ENCODE measurements around the gene CYTH1.

CYTH1 gene

DNA sequence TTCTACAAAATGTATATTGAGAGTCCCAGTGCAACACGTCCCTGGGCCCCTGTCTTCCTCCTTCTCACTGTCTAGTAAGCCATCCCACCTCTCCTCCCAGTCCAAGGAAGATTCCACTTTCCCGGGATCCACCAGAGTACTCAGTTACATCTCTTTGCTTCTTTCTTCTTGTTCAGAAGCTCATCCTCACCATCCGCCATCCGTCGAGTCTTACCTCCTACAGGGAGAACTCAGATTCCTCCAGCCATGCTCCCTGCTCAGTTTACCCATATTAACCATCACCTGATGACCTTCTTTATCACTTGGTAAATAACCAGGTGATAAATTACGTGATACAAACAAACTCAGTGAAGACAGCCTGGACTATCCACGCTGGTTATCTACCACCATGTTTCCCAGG lies 57.1 kb downstream of the CYTH1 start:
- TF ChIP-seq LEF1 (IDR thresholded peaks at IDR 0.05; ENCODE audit: borderline replicate concordance), result no peak
- POLR2A ChIA-PET, result interaction anchor here (7.0 kb wide), 1 partner anchor 11 kb away, joined by 42 read pairs; no protein-coding TSS in a partner anchor
- DNase-seq (ENCODE audit: extremely low spot score), result no peak
- CTCF ChIA-PET, result interaction anchor here (1.1 to 1.4 kb wide), 2 partner anchors 9 to 16 kb away, joined by 3 to 5 read pairs; no protein-coding TSS in a partner anchor

DNA sequence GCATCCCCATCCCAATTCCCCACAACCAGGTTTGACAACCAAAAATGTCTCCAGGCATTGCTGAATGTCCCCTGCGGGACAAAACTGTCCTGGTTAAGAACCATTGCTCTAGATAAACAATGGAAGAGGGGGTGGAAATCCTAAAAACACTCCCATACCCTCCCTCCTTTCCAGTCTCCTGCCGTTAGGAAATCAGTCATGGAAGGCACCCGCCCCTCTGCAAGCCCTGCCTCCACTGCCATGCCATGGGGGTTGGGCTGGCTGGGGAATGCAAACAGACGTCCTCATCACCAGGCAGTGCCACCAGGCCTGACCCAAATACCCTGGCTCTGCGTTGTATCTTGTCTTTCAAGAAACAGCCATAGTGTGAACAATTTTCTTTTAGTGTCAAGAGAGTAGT lies 57.5 kb downstream of the CYTH1 start:
- DNase-seq (ENCODE audit: extremely low spot score), result no peak
- ChIA-PET CTCF (no interaction called here), POLR2A (interaction anchor here (7.0 kb wide), 1 partner anchor 12 kb away, joined by 42 read pairs; no protein-coding TSS in a partner anchor)
- TF ChIP-seq ARNT (IDR thresholded peaks at IDR 0.05) (no peak), CTBP1 (IDR thresholded peaks at IDR 0.05; ENCODE audit: borderline replicate concordance) (no peak), FOXM1 (IDR thresholded peaks at IDR 0.05; ENCODE audit: borderline replicate concordance) (no peak), HDGF (IDR thresholded peaks at IDR 0.05; ENCODE audit: borderline replicate concordance) (no peak), ZNF384 (IDR thresholded peaks at IDR 0.05) (no peak), NFRKB (IDR thresholded peaks at IDR 0.05) (no peak), FOXK2 (IDR thresholded peaks at IDR 0.05) (no peak), SUZ12 (IDR thresholded peaks at IDR 0.05) (no peak), FOXA1 (IDR thresholded peaks at IDR 0.05) (no peak), BHLHE40 (IDR thresholded peaks at IDR 0.05; ENCODE audit: borderline replicate concordance) (no peak), LEF1 (IDR thresholded peaks at IDR 0.05; ENCODE audit: borderline replicate concordance) (no peak), L3MBTL2 (conservative IDR thresholded peaks at IDR 0.05) (no peak), ELF4 (IDR thresholded peaks at IDR 0.05) (no peak), SP1 (IDR thresholded peaks at IDR 0.05) (no peak), TARDBP (IDR thresholded peaks at IDR 0.05) (no peak)
- TF ChIP-seq, protein P1, sequence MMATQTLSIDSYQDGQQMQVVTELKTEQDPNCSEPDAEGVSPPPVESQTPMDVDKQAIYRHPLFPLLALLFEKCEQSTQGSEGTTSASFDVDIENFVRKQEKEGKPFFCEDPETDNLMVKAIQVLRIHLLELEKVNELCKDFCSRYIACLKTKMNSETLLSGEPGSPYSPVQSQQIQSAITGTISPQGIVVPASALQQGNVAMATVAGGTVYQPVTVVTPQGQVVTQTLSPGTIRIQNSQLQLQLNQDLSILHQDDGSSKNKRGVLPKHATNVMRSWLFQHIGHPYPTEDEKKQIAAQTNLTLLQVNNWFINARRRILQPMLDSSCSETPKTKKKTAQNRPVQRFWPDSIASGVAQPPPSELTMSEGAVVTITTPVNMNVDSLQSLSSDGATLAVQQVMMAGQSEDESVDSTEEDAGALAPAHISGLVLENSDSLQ (IDR thresholded peaks at IDR 0.05), result no peak

DNA sequence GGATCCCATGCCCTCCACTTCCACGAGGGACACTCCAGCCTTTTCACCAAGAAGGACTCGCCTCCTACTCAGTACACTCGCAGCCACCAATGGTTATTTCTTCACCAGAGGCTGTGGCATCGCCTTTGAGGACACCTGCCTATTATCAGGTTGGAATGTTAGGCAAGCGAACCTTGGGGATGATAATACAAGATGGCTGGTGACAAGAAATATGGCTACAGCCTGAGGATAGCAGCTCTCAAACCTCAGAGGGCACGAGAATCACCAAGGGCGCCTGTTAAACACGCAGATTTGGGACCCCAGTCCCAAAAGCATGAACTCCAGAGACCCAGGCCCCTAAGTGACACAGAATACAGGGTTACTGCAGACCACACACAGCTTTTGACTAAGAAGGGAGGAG lies 58.1 kb downstream of the CYTH1 start:
- no peak for DNase-seq (ENCODE audit: extremely low spot score)
- POLR2A ChIA-PET, result interaction anchor here (7.0 kb wide), 1 partner anchor 12 kb away, joined by 42 read pairs; no protein-coding TSS in a partner anchor
- no peak for TF ChIP-seq SP1 (IDR thresholded peaks at IDR 0.05)
- TF ChIP-seq FOXK2 (IDR thresholded peaks at IDR 0.05), result no peak
- no peak for TF ChIP-seq ELF4 (IDR thresholded peaks at IDR 0.05)
- CTCF ChIA-PET, result no interaction called here

DNA sequence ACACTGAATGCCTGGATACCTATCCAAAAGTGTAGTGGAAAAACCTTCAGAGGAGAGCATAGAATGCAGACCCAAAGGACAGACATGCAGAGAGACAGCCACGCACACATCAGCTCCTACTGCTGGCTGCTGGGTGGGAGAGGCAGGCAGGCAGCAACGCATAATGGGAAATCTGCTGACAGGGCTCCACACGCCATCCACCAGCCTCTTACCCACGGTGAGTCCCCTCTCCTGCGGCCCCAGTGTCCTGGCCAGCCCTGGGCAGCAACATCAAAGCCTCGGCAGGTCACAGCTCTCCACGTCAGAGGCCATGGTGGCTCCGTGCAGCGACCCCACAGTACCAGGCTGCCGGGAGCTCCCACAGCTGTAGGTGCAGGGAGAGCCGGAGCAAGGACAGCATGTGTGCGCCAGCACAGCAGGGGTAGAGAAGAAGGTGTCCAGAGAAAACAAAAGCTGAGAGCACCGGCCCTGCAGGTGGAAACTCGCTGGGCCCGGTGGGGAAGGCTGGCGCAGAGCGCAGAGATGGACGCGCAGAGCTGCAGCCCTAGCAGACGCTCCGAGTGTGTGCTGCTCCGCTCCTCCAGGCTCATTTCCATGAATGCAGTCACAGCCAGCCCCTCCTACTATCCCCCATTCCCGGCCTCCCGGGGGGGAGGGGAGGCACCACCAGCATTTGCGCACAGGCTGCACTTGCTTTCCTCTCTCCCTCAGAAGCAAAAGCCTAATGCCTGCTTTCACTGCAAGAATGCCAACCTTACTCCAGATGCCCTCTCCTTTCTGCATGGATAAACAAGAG lies 58.9 kb downstream of the CYTH1 start:
- TF ChIP-seq, protein P1 (IDR thresholded peaks at IDR 0.05), result no peak
- TF ChIP-seq LEF1 (IDR thresholded peaks at IDR 0.05; ENCODE audit: borderline replicate concordance), result no peak
- no peak for TF ChIP-seq SUZ12 (IDR thresholded peaks at IDR 0.05)
- no peak for TF ChIP-seq FOXA1 (IDR thresholded peaks at IDR 0.05)
- TF ChIP-seq TARDBP (IDR thresholded peaks at IDR 0.05), result no peak
- TF ChIP-seq NFRKB (IDR thresholded peaks at IDR 0.05), result no peak
- no peak for TF ChIP-seq L3MBTL2 (conservative IDR thresholded peaks at IDR 0.05)
- no peak for TF ChIP-seq HDGF (IDR thresholded peaks at IDR 0.05; ENCODE audit: borderline replicate concordance)
- TF ChIP-seq ARNT (IDR thresholded peaks at IDR 0.05), result no peak
- no peak for TF ChIP-seq FOXM1 (IDR thresholded peaks at IDR 0.05; ENCODE audit: borderline replicate concordance)
- DNase-seq (ENCODE audit: extremely low spot score), result peak; percentile 54
- CTCF ChIA-PET, result interaction anchor here (0.8 kb wide), 1 partner anchor 10 kb away, joined by 3 read pairs; no protein-coding TSS in a partner anchor
- POLR2A ChIA-PET, result interaction anchor here (0.7 to 7.0 kb wide), 2 partner anchors 13 to 17 kb away, joined by 3 to 42 read pairs; no protein-coding TSS in a partner anchor

DNA sequence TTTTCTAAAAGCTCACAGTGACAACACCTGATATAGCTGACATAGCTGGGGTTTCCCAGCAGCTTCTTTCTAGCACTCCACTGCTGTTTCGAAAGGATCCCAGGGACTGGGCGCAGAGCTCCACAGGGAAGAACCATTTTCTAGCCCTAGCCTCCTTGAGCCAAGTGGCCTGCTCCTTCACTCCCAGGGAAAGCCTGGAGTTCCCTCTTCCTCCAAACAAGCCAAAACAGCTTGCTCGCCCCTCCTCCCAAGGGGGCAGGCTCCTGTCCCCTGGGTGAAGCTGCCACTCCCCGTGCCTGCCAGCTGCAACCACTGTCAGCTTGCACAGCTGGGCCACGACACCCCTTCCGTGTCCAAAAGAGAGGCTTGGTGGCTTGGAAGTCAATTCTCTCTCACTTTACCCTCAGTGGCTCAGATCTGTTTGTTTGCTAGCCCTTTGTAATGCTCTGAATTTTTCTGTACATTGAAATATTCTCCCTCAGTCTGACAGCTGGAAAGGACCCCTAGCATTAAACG lies 59.8 kb downstream of the CYTH1 start:
- CTCF ChIA-PET, result interaction anchor here (0.8 kb wide), 1 partner anchor 11 kb away, joined by 3 read pairs; no protein-coding TSS in a partner anchor
- POLR2A ChIA-PET, result interaction anchor here (1.0 to 7.0 kb wide), 2 partner anchors 9 to 14 kb away, joined by 3 to 42 read pairs; no protein-coding TSS in a partner anchor
- no peak for DNase-seq (ENCODE audit: extremely low spot score)

More for the DNA sequence above, 59.8 kb downstream of the CYTH1 start:
- no peak for TF ChIP-seq FOXK2 (IDR thresholded peaks at IDR 0.05)
- TF ChIP-seq SP1 (IDR thresholded peaks at IDR 0.05), result no peak
- TF ChIP-seq, protein P1 (IDR thresholded peaks at IDR 0.05), result no peak
- no peak for TF ChIP-seq HDGF (IDR thresholded peaks at IDR 0.05; ENCODE audit: borderline replicate concordance)
- no peak for TF ChIP-seq NFRKB (IDR thresholded peaks at IDR 0.05)
- TF ChIP-seq ELF4 (IDR thresholded peaks at IDR 0.05), result no peak
- TF ChIP-seq L3MBTL2 (conservative IDR thresholded peaks at IDR 0.05), result no peak
- TF ChIP-seq TARDBP (IDR thresholded peaks at IDR 0.05), result no peak
- no peak for TF ChIP-seq ZNF384 (IDR thresholded peaks at IDR 0.05)
- TF ChIP-seq FOXA1 (IDR thresholded peaks at IDR 0.05), result no peak
- no peak for TF ChIP-seq BHLHE40 (IDR thresholded peaks at IDR 0.05; ENCODE audit: borderline replicate concordance)

All from HEK293T (cell line).